HG03439 (cell line): ENCODE results near the gene CBFA2T2.
"Not testable (repeated sequence)": the region's sequence is repeated elsewhere in the genome, so short reads cannot be mapped to it uniquely, and the experiment has no call there.

Experiments
- ATAC-seq: cut with Tn5 transposase; IDR thresholded peaks from one replicate; pipeline ENCODE4 v1.9.1; 2021; ENCODE audit warnings: mild to moderate bottlenecking, moderate library complexity; ENCODE audit not compliant: unreplicated experiment

Gene CBFA2T2

DNA sequence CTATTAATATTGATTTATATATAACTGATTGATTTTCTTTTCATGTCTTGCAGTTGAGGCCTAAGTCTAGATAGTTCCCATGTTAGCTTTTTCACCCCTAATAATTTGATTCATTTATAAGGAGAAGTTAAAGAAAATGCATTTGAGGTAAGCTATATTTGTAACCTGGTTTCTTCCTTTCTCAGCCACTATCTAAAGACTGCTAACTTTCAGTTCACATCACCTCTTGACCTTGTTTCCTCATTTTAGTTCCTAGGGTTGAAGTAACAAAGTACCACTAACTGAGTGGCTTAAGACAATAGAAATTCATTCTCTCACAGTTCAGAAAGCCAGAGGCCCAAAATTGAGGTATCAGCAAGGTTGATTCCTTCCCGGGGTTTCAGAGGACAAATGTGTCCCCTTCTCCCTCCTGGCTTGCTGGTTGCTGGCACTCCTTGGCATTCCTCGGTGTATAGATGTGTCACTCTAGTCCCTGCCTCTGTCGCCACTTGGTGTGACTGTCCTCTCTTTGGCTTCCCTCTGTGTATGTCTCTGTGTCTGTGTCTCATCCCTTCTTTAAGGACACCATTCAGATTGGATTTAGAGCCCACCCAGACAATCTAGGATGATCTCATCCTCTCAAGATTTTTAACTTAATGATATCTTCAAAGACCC is 116.3 kb downstream of the CBFA2T2 start:
- peak; percentile 48 for ATAC-seq

DNA sequence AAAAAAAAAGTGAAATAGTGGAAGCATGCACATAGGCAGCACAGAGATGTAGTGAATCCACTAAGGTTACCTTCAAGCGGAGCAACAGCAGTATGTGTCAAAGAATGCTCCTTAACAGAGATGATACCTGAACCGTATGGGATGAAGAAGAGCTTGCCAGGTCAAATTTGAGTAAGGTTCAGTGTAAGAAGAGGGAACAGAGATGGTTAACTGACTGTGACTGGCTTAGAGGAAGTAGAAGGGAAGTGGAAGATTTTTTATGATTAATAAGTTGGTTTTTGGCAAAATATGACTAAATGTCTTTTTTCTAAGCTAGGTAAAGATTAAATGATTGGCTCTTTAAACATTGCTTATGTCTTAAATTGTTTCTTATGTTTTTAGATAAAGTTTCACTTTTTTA is 119.6 kb downstream of the CBFA2T2 start:
- ATAC-seq, result no peak

DNA sequence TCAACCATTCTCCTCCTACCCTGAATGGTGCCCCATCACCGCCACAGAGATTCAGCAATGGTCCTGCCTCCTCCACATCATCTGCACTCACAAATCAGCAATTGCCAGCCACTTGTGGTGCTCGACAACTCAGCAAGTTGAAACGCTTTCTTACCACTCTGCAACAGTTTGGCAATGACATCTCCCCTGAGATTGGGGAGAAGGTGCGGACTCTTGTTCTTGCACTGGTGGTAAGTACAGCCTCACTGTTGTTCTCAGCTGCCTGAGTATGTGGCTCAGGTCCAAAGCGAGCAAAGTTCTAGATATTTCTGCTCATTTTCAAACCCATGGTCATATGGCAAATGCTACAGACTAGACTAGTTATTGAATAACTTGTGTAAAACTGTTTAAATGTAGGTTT is 121.2 kb downstream of the CBFA2T2 start:
- no peak for ATAC-seq

DNA sequence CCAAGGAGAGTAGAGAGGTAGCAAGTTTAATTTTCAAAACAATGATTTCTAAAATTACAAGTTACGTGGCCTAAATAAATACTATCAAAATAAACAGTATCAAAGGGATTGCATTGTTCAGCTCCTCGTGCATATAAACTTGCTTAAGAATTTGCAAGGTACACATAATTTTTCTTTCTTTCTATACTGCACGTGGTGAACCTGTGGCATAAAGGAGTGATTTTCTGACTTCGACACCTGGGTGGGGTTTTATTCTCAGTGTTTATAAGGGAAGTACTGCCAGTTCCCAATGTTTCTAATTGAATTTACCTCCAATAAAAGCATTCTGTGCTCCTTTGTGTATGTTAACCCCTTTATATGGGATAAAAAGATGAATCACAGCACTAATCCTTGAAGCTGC is 122.1 kb downstream of the CBFA2T2 start:
- ATAC-seq, result no peak

DNA sequence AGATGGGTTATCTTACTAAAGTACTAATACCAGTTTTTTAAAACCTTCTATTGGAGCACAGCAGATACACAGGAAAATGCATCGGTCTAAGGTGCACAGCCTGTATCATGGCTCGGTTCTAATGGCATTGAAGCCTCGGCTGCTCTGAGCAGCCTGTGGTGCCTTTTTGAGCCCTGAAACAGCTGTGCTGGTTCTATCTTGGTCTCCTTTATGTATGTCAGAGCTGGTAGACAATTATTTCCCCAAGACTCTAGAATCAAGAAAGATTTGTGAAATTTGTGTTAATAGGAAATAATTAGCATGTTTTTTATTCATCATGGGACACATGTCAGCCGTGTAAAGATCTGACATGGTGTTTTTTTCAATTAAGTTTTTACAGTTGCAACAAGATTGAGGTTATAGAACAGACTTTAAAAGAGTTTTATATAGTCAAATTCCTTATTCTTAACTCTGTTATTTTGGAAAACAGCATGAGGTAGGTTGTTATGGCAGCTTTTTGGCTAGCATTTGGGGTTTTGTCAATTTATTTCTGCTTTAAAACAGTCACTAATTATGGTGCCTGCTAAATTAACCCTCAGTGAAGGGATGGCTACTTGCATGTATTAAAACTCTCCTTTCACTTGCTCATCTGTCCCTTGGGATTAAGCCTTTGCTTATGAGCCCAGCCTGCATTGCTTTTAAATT is 132.0 kb downstream of the CBFA2T2 start:
- no peak for ATAC-seq

DNA sequence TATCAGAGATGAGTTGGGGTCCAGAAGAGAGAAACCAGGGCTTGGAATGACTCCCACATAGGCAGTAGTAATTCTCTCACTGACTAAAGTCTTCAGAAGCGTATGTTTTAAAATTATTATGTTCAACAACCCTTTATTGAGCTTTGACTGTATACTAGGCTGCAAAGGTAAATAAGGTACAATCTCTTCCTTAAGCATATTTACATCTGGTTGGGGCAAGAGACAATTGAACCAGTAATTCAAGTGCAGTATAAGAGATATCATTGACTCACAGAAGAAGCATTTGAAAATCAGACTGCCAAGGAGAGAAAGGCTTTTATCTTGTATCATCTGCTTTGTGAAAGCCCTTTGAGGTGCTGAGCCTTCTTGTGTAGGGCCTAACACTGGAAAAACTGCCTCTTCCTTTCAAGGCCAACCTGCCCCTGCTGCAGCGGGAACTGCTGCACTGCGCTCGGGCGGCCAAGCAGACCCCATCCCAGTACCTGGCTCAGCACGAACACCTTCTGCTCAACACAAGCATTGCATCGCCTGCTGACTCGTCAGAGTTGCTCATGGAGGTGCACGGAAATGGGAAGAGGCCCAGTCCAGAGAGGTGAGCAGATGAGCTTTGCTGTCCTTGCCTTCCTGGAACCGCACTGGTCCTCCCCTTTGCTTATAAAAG is 132.9 kb downstream of the CBFA2T2 start:
- no peak for ATAC-seq

DNA sequence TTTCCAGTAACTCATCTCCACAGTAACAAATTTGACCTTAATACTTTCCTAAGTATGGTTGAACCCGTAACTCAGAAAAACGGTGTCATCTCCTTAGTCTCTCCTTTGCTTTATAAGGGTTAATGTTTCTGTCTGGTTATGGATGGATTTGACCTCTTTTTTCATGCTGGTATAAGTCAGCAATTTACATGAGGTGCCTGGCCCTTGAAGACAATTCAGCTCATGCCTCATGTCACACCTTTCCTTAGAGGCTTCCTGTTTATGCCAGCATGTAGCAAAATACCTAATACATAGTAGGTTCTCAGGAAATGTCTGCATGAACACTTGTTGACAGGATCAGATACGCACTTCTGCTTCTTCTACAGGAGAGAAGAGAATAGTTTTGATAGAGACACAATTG is 134.5 kb downstream of the CBFA2T2 start:
- no peak for ATAC-seq

DNA sequence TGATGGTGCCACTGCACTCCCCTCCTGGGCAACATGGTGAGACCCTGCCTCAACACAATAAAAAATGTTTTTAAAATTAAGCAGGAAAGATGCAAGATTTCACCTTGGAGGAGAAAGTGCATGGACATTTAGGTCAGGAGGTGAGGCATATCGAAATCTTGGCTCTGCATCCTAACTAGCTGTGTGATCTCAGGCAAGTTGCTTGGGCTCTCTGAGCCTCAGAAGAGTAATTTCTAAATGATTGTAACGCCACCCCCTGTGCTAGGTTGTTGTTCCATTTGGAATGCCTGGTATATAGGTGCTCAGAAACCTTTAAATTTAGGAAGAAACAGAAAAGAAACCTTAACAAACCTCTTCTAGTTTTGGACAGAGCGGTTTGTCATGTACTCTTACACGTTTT is 136.3 kb downstream of the CBFA2T2 start:
- ATAC-seq, result no peak

DNA sequence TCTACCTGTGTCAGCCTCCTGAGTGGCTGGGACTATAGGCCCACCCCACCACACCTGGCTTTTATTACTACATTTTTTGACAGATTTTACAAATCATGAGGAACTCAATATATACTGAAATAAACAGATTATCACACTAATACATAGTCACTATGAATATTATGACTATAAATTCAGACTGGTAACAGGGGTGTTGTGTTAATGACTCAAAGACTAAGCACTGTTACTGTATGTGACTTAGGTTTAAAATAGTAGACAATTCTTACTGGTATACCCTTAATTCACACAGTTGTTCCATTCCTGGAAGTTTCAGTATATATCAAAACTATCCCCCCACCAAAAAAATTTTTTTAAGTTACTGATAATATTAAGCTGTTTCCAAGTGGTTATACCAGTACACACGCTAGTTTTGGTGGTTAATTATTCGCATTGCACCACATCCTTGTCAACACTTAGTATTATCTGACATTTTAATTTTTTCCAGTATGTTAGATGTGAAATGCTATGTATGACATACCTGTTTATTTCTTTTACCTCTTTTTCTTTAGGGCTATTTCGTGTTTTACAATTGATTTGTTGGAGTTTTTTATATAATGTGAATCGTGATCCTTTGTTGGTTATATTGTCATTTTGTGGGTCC is 137.8 kb downstream of the CBFA2T2 start:
- no peak for ATAC-seq

DNA sequence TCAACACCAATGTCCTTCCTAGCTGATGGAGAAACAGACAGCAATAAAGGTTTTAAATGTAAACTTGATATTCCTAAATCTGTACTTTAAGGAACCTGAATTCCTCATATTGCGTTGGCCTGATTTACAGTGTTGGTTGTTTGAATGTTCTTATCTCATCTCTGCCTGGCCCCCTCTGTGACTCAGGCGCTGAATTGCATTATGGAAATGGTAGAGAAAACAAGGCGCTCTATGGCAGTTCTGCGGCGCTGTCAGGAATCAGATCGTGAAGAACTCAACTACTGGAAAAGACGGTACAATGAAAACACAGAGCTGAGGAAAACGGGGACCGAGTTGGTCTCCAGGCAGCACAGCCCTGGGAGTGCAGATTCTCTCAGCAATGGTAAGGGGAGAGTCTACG is 139.6 kb downstream of the CBFA2T2 start:
- no peak for ATAC-seq

DNA sequence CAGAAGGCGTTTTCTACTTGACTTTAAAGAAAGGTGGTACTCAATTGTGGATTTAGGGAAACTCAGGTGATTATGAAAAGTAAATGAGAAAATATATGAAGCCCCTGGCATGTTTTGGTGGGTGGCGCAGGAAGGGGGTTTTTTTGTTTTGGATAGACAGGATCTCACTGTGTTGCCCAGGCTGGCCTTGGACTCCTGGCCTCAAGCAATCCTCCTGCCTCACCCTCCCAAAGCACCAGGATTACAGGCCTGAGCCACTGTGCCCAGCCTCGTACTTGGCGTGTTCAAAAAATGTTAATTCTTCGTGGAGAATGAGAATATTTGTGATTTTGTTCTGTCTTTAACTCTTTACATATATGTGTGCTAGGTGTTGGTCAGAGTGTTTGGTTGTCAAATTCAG is 140.1 kb downstream of the CBFA2T2 start:
- no peak for ATAC-seq

DNA sequence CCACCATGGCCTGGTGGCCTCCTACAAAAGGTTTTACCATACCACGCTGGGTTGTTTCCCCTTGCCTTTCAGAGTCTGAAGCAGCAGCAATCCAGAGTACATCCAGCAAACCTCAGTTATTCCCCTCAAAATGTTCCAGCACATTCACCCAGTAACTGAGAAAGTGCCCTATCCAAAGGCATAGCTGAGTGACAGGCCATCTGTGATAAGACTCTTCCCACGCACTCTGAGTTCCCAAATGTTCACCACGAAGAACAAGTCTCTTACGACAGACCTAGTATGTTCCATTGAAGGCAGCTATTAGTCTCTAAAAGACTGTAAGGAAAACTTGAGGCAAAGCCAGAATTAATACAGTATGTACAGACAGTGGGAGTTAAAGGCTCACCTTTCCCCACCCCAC is 140.6 kb downstream of the CBFA2T2 start:
- ATAC-seq, result no peak

DNA sequence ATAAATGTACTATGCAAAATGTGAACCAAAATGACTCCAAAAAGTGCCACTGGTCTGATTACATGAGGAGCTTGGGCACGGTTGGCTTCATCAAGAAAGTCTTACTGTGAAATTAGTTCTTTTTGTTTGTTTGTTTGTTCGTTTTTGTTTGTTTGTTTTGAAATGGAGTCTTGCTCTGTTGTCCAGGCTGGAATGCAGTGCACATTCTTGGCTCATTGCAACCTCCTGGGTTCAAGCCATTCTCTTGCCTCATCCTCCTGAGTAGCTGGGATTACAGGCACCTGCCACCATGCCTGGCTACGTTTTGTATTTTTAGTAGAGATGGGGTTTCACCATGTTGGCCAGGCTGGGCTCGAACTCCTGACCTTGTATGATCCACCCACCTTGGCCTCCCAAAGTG is 142.0 kb downstream of the CBFA2T2 start:
- not testable (repeated sequence) for ATAC-seq

DNA sequence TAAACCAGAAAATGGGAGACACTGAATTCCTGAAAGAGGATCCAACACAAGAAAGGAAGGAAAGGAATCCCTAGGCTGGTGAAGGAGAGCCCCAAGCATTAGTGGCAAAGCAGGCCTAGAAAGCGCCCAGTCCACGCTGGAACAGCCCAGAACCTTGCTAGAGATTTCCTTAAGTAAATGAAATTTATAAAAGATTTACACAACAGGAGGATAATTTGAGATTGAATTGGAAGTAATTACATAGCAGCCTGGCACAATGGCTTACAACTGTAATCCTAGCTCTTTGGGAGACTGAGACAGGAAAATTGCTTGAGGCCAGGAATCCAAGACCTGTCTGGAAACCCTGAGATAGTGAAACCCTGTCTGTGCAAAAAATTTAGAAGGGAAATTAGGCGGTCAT is 145.4 kb downstream of the CBFA2T2 start:
- no peak for ATAC-seq

DNA sequence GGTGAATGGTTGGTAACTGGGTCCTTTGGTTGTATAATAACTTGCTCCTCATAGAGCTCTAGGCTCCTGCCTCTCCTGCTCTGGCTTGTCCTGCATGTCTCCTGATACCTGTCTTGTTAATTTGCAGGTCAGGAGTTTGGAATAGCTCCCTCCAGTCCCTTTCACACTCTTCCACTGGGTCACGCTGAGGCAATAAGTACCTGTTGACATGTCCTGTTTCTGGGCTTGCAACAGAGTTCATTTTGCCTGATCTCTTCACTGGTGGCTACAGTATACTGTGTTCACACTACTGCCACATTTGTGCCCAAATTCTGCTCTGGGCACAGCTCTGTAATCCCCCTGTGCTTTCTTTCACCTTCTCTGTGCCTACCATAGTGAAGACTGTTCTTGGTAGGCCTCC is 146.9 kb downstream of the CBFA2T2 start:
- no peak for ATAC-seq

DNA sequence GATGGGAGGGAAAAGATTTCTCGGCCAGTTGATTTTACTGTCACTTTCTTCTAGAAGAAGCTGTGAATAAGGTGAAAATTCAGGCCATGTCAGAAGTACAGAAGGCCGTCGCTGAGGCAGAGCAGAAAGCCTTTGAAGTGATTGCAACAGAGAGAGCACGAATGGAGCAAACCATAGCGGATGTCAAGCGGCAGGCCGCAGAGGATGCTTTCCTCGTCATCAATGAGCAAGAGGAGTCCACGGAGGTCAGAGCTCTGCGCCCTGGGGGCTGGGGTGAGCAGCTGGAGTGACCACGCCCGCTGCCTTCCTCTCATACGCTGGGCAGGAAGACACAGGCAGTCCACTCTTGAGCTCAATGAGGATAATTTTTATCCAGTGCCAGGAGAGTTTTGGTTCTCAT is 150.4 kb downstream of the CBFA2T2 start:
- ATAC-seq, result no peak

DNA sequence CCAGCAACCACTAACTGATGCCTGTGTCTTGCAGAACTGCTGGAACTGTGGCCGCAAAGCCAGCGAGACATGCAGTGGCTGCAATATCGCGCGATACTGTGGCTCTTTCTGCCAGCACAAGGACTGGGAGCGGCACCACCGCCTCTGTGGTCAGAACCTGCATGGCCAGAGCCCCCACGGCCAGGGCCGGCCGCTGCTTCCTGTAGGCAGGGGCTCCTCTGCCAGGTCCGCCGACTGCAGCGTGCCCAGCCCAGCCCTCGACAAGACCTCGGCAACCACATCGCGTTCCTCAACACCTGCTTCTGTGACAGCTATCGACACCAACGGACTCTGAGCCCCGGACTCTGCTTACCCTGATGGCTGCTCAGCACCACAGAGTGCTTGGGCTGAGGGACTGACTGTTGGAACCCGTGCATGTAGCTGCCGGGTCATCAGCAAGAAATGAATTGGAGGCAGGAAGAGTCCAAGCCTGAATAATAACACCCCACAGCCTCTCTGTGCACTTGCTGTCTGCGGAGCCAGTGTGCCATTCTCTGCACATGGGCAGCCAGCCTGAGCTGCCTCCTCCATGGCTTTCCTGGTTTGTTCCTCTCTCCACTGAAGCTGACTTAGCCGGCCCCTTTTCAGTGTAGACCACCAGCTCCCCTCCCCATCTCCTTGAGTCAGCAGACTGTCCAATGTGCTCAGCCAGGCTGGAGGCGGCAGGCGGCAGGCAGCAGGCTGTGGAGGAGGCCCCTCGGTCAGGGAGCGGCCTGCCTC is 154.6 kb downstream of the CBFA2T2 start:
- ATAC-seq, result no peak

DNA sequence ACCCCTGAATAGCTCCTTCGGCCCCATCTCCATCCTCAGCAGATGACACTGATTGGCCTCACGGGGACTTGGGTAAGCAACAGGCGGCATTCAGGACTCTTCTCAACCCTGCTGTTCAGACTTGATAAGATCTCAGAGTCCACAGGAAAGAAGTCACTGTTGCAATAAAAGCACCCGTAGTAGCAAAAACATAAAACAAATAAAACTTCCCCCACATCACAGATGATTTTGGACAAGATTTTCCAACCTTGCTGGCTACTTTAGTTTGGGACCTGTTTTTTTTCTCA is 155.1 kb downstream of the CBFA2T2 start:
- ATAC-seq, result no peak

DNA sequence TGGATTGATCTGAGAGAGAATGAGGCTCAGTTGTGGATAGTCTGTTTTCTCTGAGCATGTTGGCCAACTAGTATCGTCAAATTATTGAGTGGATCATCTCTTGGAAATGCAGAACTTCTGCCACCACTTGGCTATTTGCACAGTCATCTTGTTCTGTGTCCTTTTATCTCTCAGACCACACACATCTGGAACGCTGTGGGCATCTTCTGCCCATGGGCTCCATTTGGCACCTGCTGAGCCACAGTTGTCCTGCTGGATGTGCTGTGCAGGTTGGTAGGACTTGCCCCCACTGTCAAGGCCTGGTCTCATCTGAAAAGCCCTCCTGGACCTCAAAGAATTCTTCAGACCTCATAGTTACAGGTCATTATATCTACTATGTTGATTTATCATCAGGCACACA is 155.5 kb downstream of the CBFA2T2 start:
- no peak for ATAC-seq

DNA sequence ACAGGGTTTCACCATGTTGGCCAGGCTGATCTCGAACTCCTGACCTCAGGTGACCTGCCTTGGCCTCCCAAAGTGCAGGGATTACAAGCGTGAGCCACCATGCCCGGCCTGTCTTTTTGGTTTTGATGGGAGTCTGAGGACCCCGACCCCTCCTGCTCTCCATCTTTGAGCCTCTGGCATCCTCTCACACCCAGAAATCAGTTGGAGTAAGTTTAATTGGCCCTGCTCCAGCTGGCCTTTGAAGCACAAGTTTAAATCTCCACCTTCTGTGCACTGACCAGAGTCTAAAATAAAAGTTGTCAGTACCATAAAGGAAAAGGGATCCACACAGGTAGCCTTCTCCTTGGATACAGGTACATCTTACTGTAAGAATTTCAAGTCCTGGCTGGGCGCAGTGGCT is 156.3 kb downstream of the CBFA2T2 start:
- ATAC-seq, result no peak

DNA sequence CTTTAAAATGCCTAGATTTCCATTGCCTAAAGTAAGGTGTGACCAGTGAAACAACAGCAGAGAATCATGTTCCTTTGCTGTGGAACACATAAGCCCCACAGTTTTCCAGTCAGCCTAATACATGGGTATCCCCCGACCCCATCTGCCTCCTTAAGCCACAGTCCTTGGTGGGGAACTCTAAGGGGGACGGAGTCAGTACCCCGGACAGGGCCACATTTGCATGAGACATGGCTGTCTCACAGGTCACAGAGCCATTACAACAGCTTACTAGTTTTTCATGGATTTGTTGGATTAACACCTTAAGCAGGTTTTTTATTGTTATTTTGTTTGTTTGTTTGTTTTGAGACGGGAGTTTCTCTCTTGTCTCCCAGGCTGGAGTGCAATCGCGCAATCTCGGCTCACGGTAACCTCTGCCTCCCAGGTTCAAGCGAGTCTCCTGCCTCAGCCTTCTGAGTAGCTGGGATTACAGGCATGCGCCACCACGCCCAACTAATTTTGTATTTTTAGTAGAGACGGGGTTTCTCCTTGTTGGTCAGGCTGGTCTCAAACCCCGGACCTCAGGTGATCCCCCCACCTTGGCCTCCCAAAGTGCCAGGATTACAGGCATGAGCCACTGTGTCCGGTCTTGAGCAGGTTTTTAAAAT is 157.2 kb downstream of the CBFA2T2 start:
- ATAC-seq, result not testable (repeated sequence)
